T-helper 1 cell treated with Interleukin-12 subunit alpha and Interleukin-12 subunit beta and Interleukin-4 antibody, amounts not matched to agents 30 ng/mL and 1 ng/mL, for 36 hours (primary cell): Measurements from ENCODE around the gene HECA. TPM values are rescaled to one million over a fixed set of nuclear protein-coding genes. Genes with fewer than 3 reads are reported as not detected.

Experiments
- intact Hi-C: fragments of 100-400 bp; cut with micrococcal nuclease; formaldehyde crosslinking; loops from one replicate; pipeline ENCODE4 v1.15.1; 2024
- total RNA-seq: library from RNA; stranded (reverse); gene quantifications from 2 replicates; pipeline ENCODE4 v1.2.3, GENCODE V29; 2022

HECA gene
- total RNA-seq, 1 donor from 2014 or later, result 51.1 TPM

DNA sequence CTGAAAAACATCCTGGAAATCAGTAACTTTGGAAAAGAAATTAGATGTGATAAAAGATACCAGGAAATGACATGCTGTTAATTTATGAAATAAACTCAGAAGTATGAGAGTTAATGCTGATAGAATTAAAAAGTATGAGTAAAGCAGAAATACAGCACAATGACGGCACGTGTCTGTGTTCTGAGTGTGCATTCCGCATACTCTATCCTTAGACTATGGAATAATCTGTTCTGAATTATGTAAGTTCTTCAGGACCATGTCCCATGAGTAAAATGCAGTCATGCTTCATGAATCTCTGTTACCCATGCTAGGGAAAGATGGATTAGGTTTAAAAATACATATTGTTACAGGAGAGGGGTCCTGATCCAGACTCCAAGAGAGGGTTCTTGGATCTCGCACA lies 21.7 kb downstream of the HECA start:
- intact Hi-C loops, result loop anchor here (10.0 kb wide), 1 partner anchor 1428 kb away; no protein-coding TSS in a partner anchor

- intact Hi-C loops, result loop anchor here (10.0 kb wide), 1 partner anchor 1428 kb away; no protein-coding TSS in a partner anchor
Observed at GRCh38 chr6:139157086-139157485, 22.2 kb downstream of the HECA start.

- intact Hi-C loops, result loop anchor here (10.0 kb wide), 1 partner anchor 1426 kb away; no protein-coding TSS in a partner anchor
Observed at GRCh38 chr6:139159016-139159415, 24.1 kb downstream of the HECA start.

- intact Hi-C loops, result loop anchor here (1.0 to 10.0 kb wide), 13 partner anchors 9 to 756 kb away; partner anchors contain the start of genes ABRACL, CCDC28A, HEBP2 and TXLNB
Observed at GRCh38 chr6:139161169-139161568, 26.3 kb downstream of the HECA start.

DNA sequence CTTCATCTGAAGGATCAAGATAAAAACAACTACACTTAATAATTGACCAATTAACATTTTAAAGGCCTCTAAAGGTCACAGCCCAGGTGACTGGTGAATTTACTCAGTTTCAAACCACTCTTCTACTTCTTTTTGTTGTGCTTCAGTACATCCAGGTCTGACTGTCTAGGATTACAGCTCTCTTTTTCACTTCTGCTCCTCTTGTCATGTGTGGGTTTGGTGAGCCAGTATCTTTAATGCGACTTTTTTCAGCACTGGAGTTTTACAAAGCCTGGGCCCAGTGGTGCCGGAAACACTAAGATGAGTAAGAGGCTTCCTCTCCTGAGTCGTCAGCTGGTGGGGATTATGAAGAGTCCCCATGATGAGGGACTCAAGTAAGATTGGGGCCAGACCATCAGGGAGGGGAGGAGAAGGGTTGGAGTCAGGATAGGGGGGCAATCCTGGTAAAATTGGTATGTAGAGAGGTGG lies 27.0 kb downstream of the HECA start:
- intact Hi-C loops, result loop anchor here (1.0 to 10.0 kb wide), 17 partner anchors 10 to 757 kb away; partner anchors contain the start of genes ABRACL, CCDC28A, HEBP2 and REPS1

GRCh38 chr6:139164001-139164400 lies 29.1 kb downstream of the HECA start:
- intact Hi-C loops, result loop anchor here (5.0 to 10.0 kb wide), 3 partner anchors 347 to 759 kb away; partner anchors contain the start of gene HEBP2

DNA sequence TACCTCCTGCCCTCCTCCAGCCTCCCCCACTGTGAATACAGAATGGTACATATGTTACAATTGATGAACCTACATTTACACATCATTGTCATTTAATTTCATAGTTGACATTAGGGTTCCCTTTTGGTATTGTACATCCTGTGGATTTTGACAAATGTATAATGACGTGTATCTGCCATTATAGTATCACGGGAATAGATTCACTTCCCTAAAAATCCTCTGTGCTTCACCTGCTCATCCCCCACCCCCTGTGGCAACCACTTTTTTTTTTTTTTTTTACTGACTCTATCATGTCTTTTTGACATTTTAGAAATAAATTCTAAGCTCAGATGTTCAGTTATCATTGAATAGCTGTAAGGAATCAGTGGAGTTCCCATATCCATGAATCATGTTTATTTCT lies 30.4 kb downstream of the HECA start:
- intact Hi-C loops, result loop anchor here (10.0 kb wide), 1 partner anchor 761 kb away; the partner anchor contains the start of gene HEBP2

GRCh38 chr6:139166238-139166955 lies 31.5 kb downstream of the HECA start:
- intact Hi-C loops, result loop anchor here (10.0 kb wide), 1 partner anchor 762 kb away; the partner anchor contains the start of gene HEBP2

GRCh38 chr6:139166956-139167313 lies 32.1 kb downstream of the HECA start:
- intact Hi-C loops, result loop anchor here (10.0 kb wide), 1 partner anchor 762 kb away; the partner anchor contains the start of gene HEBP2

DNA sequence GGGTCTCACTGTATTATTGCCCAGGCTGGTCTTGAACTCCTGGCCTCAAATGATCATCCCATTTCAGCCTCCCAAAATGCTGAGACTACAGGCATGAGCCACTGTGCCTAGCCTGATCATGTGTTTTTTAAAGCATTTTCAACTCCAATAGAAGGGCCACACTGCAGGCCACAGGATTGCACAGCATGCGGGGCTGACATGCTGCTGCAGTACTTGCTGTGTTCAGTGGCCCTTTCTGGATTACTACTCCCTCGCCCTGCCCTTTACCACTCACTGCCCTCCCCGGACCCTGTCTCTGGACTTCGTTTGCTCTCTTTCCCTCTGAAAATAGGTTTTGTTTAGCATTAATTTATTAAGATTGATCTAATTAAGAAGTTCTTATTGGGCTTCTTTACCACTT lies 37.3 kb downstream of the HECA start:
- intact Hi-C loops, result no loop called here

DNA sequence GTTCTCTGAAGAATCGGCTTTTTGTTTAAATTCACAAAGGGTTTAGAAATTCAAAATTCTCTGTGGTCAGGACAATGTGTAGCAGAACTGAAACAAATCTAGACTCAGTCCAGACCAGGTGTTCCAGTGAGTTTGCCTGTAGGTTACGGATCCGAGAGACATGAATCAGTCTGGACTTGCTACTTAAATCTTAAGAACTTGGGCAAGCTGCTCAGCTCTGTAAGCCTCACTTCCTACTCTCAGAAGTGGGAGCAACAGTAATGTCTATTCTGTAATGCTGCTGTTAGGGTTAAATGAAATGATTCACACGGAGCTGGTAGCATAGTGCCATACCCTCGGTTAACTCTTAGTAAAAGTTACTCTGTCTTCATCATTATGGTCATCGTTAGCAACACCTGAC lies 37.7 kb downstream of the HECA start:
- intact Hi-C loops, result no loop called here

DNA sequence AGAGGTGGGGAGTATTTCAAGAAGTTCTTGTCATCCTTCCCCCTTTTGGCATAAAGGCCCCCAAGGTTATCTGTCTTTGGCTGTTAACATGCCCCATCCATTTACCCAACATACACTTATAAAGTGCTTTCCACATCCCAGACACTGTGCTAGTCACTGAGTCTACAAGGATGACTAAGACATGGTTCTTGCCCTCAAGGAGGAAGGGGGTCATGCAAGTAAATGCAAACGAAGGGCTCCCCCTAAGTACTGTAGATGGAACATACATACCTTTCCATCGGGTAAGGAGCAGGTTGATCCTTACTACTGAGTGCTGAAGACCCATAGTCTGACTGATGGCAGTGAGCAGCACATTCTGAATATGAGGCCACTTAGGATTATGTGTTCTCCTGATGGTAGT lies 38.3 kb downstream of the HECA start:
- intact Hi-C loops, result loop anchor here (1.0 kb wide), 2 partner anchors 11 to 48 kb away; no protein-coding TSS in a partner anchor

DNA sequence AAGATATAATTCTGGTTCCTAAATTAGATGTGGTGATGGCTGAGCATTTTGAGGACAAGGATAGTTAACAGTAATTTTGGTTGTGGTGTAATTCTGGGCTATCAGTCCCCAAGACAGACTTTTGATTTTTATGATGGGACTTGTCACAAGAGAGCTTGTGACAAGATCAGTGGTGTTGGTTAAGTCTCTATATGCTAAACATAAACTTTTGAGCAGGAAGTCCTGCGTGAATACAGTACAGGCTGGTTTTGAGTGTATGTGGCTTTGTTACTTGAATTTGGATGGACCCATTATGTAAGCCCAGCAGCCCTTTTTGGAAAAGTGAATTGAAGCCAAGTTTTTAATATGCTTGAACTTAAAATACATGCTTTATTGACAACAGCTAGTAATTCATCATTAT lies 38.9 kb downstream of the HECA start:
- intact Hi-C loops, result loop anchor here (1.0 kb wide), 2 partner anchors 12 to 49 kb away; no protein-coding TSS in a partner anchor

DNA sequence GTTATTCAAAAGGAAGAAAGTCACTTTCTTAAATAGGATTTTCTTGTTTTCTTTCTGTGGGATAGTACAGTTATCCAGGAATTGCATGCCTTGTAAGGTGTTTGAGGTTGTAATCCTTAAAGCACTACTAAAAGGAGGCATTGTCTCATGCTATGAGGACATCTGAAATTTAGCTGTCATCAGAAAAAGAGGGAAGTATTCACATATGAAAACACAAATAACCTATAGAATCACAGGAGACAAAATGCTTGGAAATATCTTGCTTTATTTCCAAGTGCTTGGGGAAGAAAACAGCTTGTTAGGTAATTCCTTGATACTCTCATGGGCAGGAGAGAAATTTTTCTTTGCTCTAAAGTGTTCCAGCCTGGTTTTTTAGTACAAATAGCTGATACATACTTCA lies 40.1 kb downstream of the HECA start:
- intact Hi-C loops, result no loop called here

- intact Hi-C loops, result no loop called here
Observed at GRCh38 chr6:139175389-139175948, 40.6 kb downstream of the HECA start.

DNA sequence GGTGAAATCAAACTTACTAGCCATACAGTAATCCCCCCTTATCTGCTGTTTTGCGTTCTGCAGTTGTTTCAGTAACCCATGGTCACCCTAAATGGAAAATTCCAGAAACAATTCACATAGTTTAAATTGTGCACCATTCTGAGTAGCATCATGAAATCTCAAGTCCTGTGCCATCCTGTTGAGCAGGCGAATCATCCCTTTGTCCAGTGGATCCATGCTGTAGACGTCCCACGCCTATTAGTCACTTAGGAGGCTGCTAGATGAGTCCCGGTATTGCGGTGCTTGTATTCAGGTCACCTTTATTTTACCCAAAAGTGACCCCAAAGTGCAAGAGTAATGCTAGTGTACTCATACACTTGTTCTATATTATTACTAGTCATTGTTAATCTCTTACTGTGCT lies 46.4 kb downstream of the HECA start:
- intact Hi-C loops, result no loop called here

DNA sequence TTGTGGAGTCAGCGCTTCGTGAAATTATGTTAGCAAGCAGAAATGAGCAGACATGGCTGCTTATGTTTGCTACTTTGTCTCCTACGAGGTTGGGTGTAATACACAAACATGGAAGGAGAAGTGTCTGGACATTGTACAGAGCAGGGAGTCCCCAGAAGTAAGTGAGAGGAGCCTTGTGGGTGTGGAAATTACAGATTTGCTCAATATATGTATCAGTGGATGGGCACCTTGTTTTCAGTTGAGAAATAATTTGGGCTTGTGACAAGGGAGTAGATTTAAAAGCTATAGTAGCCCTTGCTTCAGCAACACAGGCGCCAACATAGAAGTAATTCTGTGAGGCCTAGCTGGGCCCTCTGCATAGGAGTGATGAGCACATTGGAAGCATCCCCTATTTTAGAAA lies 49.2 kb downstream of the HECA start:
- intact Hi-C loops, result loop anchor here (1.0 kb wide), 1 partner anchor 8 kb away; no protein-coding TSS in a partner anchor

- intact Hi-C loops, result loop anchor here (1.0 kb wide), 1 partner anchor 8 kb away; no protein-coding TSS in a partner anchor
Observed at GRCh38 chr6:139184459-139184858, 49.6 kb downstream of the HECA start.

DNA sequence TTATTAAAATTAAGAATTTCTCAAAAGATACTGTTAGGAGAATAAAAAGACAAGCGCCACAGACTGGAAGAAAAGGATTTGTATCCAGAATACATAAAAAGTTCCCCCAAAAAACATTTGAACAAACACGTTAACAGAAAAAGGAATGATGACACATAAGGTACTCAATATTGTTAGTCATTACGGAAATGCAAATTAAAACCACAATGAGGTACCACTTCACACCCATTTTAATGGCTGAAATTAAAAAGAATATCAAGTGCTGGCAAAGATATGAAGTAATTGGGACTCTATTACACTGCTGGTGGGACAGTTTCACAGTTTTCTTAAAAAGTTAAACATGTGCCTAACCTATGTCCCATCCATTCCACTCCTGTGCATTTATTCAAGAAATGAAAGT lies 51.4 kb downstream of the HECA start:
- intact Hi-C loops, result no loop called here

DNA sequence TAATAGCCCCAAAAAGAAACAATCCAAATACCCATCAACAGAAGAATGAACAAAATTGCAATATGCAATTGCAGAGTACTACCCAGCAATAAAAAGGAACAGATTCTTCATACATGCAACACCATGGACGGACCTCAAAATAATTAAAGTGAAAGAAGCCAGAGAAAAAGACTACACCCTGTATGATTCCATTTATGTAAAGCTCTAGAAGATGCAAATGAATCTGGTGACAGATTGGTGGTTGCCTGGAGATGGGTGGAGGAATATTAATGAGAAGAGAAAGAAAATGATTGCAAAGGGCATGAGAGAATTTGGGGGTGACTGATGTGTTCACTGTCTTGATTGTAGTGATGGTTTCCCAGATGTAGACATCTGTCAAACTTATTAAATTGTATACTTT lies 51.8 kb downstream of the HECA start:
- intact Hi-C loops, result no loop called here

DNA sequence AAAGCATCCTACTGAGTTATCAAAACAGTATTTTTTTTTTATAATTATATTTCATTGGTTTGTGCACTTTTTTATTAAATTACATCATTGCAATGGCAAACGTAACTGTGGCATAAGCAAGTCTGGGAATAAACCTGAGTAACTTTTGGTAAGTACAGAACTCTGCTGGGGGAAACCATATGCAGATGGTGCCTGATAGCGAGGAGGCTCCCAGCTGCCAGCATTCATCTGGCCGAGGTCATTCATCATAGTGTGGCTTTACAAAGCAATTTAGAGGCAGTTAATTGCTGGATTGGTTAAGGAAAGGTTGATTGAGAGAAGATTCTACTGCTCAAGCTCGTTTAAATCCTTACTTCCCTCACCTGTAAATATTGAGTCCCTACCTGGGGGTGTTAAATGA lies 52.6 kb downstream of the HECA start:
- intact Hi-C loops, result no loop called here

GRCh38 chr6:139189665-139190064 lies 54.8 kb downstream of the HECA start:
- intact Hi-C loops, result no loop called here
